Activated T-cell treated with anti-CD3 and anti-CD28 coated beads, Interleukin-2, amount 50 U/mL, for 72 hours (primary cell): ENCODE data around the gene FAM161A. TPM values are rescaled to one million over a fixed set of nuclear protein-coding genes. Genes with fewer than 3 reads are reported as not detected.

Experiments used
- ATAC-seq, 2 donors: fragments of 150-1000 bp; cut with Tn5 transposase; replicated peaks in 1 of 2; 2 replicates each; pipeline ENCODE4 v1.10.0; 2021; ENCODE audit warnings: moderate library complexity in 2 of 2, mild to moderate bottlenecking in 1 of 2
- DNase-seq, 2 donors: peaks; one replicate each; pipeline ENCODE4 v3.0.0; 2021 to 2022; ENCODE audit warnings: mixed read lengths in 1 of 2
- H3K27ac Mint-ChIP-seq: one replicate; pipeline ENCODE4 v1.8.0; 2022; ENCODE audit warnings: mild to moderate bottlenecking, moderate library complexity, mixed read lengths
- H3K27me3 Mint-ChIP-seq: one replicate; pipeline ENCODE4 v1.8.0; 2022; ENCODE audit warnings: low read depth, mixed read lengths
- H3K36me3 Mint-ChIP-seq, 2 donors: one replicate each; pipeline ENCODE4 v1.8.0; 2022; ENCODE audit warnings: mixed read lengths in 2 of 2, mild to moderate bottlenecking in 1 of 2; ENCODE audit not compliant: insufficient read depth in 2 of 2
- H3K4me1 Mint-ChIP-seq: one replicate; pipeline ENCODE4 v1.8.0; 2022; ENCODE audit warnings: low read depth, mixed read lengths
- H3K4me3 Mint-ChIP-seq, 2 donors: one replicate each; pipeline ENCODE4 v1.8.0; 2022; ENCODE audit warnings: mild to moderate bottlenecking in 2 of 2, mixed read lengths in 2 of 2, moderate library complexity in 2 of 2
- H3K9me3 Mint-ChIP-seq, 2 donors: one replicate each; pipeline ENCODE4 v1.8.0; 2022; ENCODE audit warnings: mixed read lengths in 2 of 2
- total RNA-seq, 2 donors: library from RNA; stranded (reverse); gene quantifications; one replicate each; pipeline ENCODE4 v1.2.3, GENCODE V29; 2022

FAM161A gene
- total RNA-seq, 2 donors from 2014 or later, result 6.9 to 9.1 TPM

GRCh38 chr2:61789807-61790602, 63.9 kb downstream of the FAM161A start:
- DNase-seq (no peak), ATAC-seq (no peak)
- H3K9me3 Mint-ChIP-seq, result no peaks in the 10 kb centered on the region
- peaks cover 9% of the 10 kb centered on the region for H3K4me1 Mint-ChIP-seq
- peaks cover 14% of the 10 kb centered on the region for H3K27me3 Mint-ChIP-seq
- H3K36me3 Mint-ChIP-seq, result no peaks in the 10 kb centered on the region
- H3K27ac Mint-ChIP-seq, result no peak overlapping the region
- no peak overlapping the region for H3K4me3 Mint-ChIP-seq

GRCh38 chr2:61787941-61788563, 65.8 kb downstream of the FAM161A start:
- H3K27me3 Mint-ChIP-seq, result peaks cover 10% of the 10 kb centered on the region
- no peak overlapping the region for H3K27ac Mint-ChIP-seq
- ATAC-seq (no peak), DNase-seq (no peak)
- H3K9me3 Mint-ChIP-seq, result no peaks in the 10 kb centered on the region
- no peaks in the 10 kb centered on the region for H3K36me3 Mint-ChIP-seq
- H3K4me1 Mint-ChIP-seq, result no peaks in the 10 kb centered on the region
- no peak overlapping the region for H3K4me3 Mint-ChIP-seq

DNA sequence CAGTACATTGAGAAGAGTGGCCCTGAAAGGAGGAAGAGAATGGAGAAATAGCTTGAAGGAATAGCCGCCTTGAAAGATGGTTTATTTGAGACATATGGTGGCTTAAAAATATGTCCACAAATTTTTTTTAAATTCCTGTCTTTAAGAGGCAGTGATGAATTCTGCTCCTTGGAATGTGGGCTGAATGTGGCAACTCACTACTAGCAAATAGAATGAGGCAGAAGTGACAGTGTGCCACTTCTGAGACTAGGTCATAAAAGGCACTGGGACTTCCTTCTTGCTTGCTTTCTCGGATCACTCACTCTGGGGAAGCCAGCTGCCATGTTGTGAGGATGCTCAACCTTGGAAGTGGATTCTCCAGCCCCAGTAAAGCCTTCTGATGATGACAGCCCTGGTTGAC, 67.0 kb downstream of the FAM161A start:
- ATAC-seq (no peak), DNase-seq (no peak)
- Mint-ChIP-seq H3K4me1 (no peaks in the 10 kb centered on the region), H3K36me3 (no peaks in the 10 kb centered on the region), H3K4me3 (no peak overlapping the region), H3K27ac (peak overlapping the region; percentile 4), H3K27me3 (peaks cover 10% of the 10 kb centered on the region), H3K9me3 (no peaks in the 10 kb centered on the region)

GRCh38 chr2:61785583-61785982, 68.3 kb downstream of the FAM161A start:
- H3K36me3 Mint-ChIP-seq, result peaks cover 2 to 4% of the 10 kb centered on the region in 2 donors
- H3K27ac Mint-ChIP-seq, result no peak overlapping the region
- H3K4me3 Mint-ChIP-seq, result no peak overlapping the region
- DNase-seq (no peak), ATAC-seq (no peak)
- H3K9me3 Mint-ChIP-seq, result peaks cover 3 to 4% of the 10 kb centered on the region in 2 donors
- H3K27me3 Mint-ChIP-seq, result peaks cover 10% of the 10 kb centered on the region
- no peaks in the 10 kb centered on the region for H3K4me1 Mint-ChIP-seq

- Mint-ChIP-seq H3K36me3 (peaks cover 4% of the 10 kb centered on the region in 2 donors), H3K27me3 (peaks cover 10% of the 10 kb centered on the region), H3K4me1 (no peaks in the 10 kb centered on the region), H3K9me3 (peaks cover 4 to 5% of the 10 kb centered on the region in 2 donors), H3K4me3 (no peak overlapping the region), H3K27ac (no peak overlapping the region)
- DNase-seq (no peak), ATAC-seq (peak in 1 of 2 donors; percentile 35)
Measured at GRCh38 chr2:61784643-61785042, 69.2 kb downstream of the FAM161A start.

DNA sequence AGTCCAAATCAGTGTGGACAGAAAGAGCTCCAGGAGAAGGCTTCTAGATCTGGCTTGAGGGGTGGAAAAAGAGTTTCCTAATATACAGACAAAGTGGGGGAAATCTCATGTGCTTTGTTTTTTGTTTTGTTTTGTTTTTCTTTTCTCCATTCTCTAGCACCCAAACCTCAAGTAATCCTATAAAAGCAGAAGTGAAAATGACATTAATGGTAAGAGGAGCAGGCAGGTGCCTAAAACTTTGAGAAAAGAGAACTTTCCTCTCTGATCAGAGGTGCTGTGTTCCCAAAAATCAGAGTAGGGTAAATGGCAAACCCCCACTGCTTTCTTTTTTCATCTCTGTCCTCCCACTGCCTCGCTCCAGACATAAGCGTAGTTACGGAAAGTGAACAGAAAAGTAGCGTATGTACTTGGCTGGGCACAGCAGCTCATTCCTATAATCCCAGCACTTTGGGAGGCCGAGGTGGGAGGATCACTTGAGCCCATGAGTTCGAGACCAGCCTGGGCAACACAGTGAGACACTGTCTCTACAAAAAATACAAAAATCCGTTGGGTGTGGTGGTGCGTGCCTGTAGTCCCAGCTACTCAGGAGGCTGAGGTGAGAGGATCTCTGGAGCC, 77.8 kb downstream of the FAM161A start:
- H3K4me1 Mint-ChIP-seq, result no peaks in the 10 kb centered on the region
- no peak for DNase-seq
- peaks cover 4% of the 10 kb centered on the region in 2 donors for H3K36me3 Mint-ChIP-seq
- H3K27me3 Mint-ChIP-seq, result peaks cover 20% of the 10 kb centered on the region
- no peak overlapping the region for H3K27ac Mint-ChIP-seq
- peaks cover 4 to 5% of the 10 kb centered on the region in 2 donors for H3K9me3 Mint-ChIP-seq
- no peak for ATAC-seq
- H3K4me3 Mint-ChIP-seq, result no peak overlapping the region

Other genes with a start within 250 kb of the FAM161A start
- 100 to 1,000 TPM; 251 to 300 TPM for gene CCT4, start 34.6 kb upstream of the FAM161A start, total RNA-seq
- gene COMMD1, start 51.6 kb upstream of the FAM161A start, total RNA-seq, result 10 to 100 TPM; 34.3 to 34.7 TPM